ENCODE results near the gene CCDC50.

The CCDC50 gene

GRCh38 chr3:191425322-191425734, 96.1 kb downstream of the CCDC50 start:
- TF ChIP-seq EZH2phosphoT487 (IDR thresholded peaks at IDR 0.05; ENCODE audit: borderline replicate concordance, low read length): no peak
- no peak for TF ChIP-seq CTCF (IDR thresholded peaks at IDR 0.05; ENCODE audit: low read depth, low read length, poor library complexity, severe bottlenecking)
- Histone ChIP-seq H3K9me2 (replicated peaks; ENCODE audit: control insufficient read depth, low read length) (no peaks in the 10 kb centered on the region), H3K4me2 (ENCODE audit: low read length) (no peak overlapping the region), H3K79me2 (ENCODE audit: control insufficient read depth, low read length) (no peaks in the 10 kb centered on the region), H4K20me1 (ENCODE audit: control insufficient read depth, insufficient read depth, low read depth, low read length) (no peaks in the 10 kb centered on the region), H3K27ac (ENCODE audit: low read depth, low read length) (no peak overlapping the region), H3F3A (ENCODE audit: control insufficient read depth, insufficient read depth) (no peaks in the 10 kb centered on the region), H3K4me3 (ENCODE audit: low read length) (no peak overlapping the region), H3K4me1 (ENCODE audit: control insufficient read depth, low read length) (no peaks in the 10 kb centered on the region), H3K27me3 (ENCODE audit: control insufficient read depth, low read length) (no peaks in the 10 kb centered on the region), H3K9me3 (ENCODE audit: control insufficient read depth, insufficient read depth, low read length) (no peaks in the 10 kb centered on the region), H3K36me3 (ENCODE audit: control insufficient read depth, low read length) (no peaks in the 10 kb centered on the region)

GRCh38 chr3:191426311-191426710, 97.1 kb downstream of the CCDC50 start:
- H3F3A ChIP-seq (ENCODE audit: control insufficient read depth, insufficient read depth): no peaks in the 10 kb centered on the region
- TF ChIP-seq EZH2phosphoT487 (IDR thresholded peaks at IDR 0.05; ENCODE audit: borderline replicate concordance, low read length) (no peak), CTCF (IDR thresholded peaks at IDR 0.05; ENCODE audit: low read depth, low read length, poor library complexity, severe bottlenecking) (no peak)
- no peaks in the 10 kb centered on the region for H3K27me3 ChIP-seq (ENCODE audit: control insufficient read depth, low read length)
- no peaks in the 10 kb centered on the region for H3K79me2 ChIP-seq (ENCODE audit: control insufficient read depth, low read length)
- no peaks in the 10 kb centered on the region for H3K36me3 ChIP-seq (ENCODE audit: control insufficient read depth, low read length)
- no peaks in the 10 kb centered on the region for H4K20me1 ChIP-seq (ENCODE audit: control insufficient read depth, insufficient read depth, low read depth, low read length)
- H3K9me2 ChIP-seq (replicated peaks; ENCODE audit: control insufficient read depth, low read length): no peaks in the 10 kb centered on the region
- no peaks in the 10 kb centered on the region for H3K9me3 ChIP-seq (ENCODE audit: control insufficient read depth, insufficient read depth, low read length)
- no peak overlapping the region for H3K4me2 ChIP-seq (ENCODE audit: low read length)
- no peaks in the 10 kb centered on the region for H3K4me1 ChIP-seq (ENCODE audit: control insufficient read depth, low read length)
- no peak overlapping the region for H3K4me3 ChIP-seq (ENCODE audit: low read length)
- H3K27ac ChIP-seq (ENCODE audit: low read depth, low read length): no peak overlapping the region

GRCh38 chr3:191428177-191428576, 99.0 kb downstream of the CCDC50 start:
- Histone ChIP-seq H3K4me1 (ENCODE audit: control insufficient read depth, low read length) (no peaks in the 10 kb centered on the region), H3K4me2 (ENCODE audit: low read length) (no peak overlapping the region)
- no peak for TF ChIP-seq EZH2phosphoT487 (IDR thresholded peaks at IDR 0.05; ENCODE audit: borderline replicate concordance, low read length)
- no peak for TF ChIP-seq CTCF (IDR thresholded peaks at IDR 0.05; ENCODE audit: low read depth, low read length, poor library complexity, severe bottlenecking)

GRCh38 chr3:191430103-191430502, 100.9 kb downstream of the CCDC50 start:
- Histone ChIP-seq H3K79me2 (ENCODE audit: control insufficient read depth, low read length) (no peaks in the 10 kb centered on the region), H3K36me3 (ENCODE audit: control insufficient read depth, low read length) (no peaks in the 10 kb centered on the region), H3K4me3 (ENCODE audit: low read length) (no peak overlapping the region), H3K4me1 (ENCODE audit: control insufficient read depth, low read length) (no peaks in the 10 kb centered on the region), H3K9me3 (ENCODE audit: control insufficient read depth, insufficient read depth, low read length) (no peaks in the 10 kb centered on the region), H4K20me1 (ENCODE audit: control insufficient read depth, insufficient read depth, low read depth, low read length) (no peaks in the 10 kb centered on the region), H3F3A (ENCODE audit: control insufficient read depth, insufficient read depth) (no peaks in the 10 kb centered on the region), H3K9me2 (replicated peaks; ENCODE audit: control insufficient read depth, low read length) (no peaks in the 10 kb centered on the region), H3K27ac (ENCODE audit: low read depth, low read length) (no peak overlapping the region), H3K4me2 (ENCODE audit: low read length) (no peak overlapping the region), H3K27me3 (ENCODE audit: control insufficient read depth, low read length) (no peaks in the 10 kb centered on the region)
- TF ChIP-seq EZH2phosphoT487 (IDR thresholded peaks at IDR 0.05; ENCODE audit: borderline replicate concordance, low read length) (no peak), CTCF (IDR thresholded peaks at IDR 0.05; ENCODE audit: low read depth, low read length, poor library complexity, severe bottlenecking) (no peak)

More at GRCh38 chr3:191428177-191428576, 99.0 kb downstream of the CCDC50 start:
- Histone ChIP-seq H3K27me3 (ENCODE audit: control insufficient read depth, low read length) (no peaks in the 10 kb centered on the region), H3K36me3 (ENCODE audit: control insufficient read depth, low read length) (no peaks in the 10 kb centered on the region), H4K20me1 (ENCODE audit: control insufficient read depth, insufficient read depth, low read depth, low read length) (no peaks in the 10 kb centered on the region), H3K4me3 (ENCODE audit: low read length) (no peak overlapping the region), H3K9me2 (replicated peaks; ENCODE audit: control insufficient read depth, low read length) (no peaks in the 10 kb centered on the region), H3K79me2 (ENCODE audit: control insufficient read depth, low read length) (no peaks in the 10 kb centered on the region), H3K9me3 (ENCODE audit: control insufficient read depth, insufficient read depth, low read length) (no peaks in the 10 kb centered on the region), H3F3A (ENCODE audit: control insufficient read depth, insufficient read depth) (no peaks in the 10 kb centered on the region), H3K27ac (ENCODE audit: low read depth, low read length) (no peak overlapping the region)
